ENCODE data around the gene SUPT6H. TPM values are rescaled to one million over a fixed set of nuclear protein-coding genes. Genes with fewer than 3 reads are reported as not detected.
A peak's percentile ranks its signal among the peaks of the same experiment; 100 is the strongest.

Gene SUPT6H
- total and polyA plus RNA-seq, 9 of the 15 experiments (the other 6 are each of a cell fraction or from before 2014, with no cell fraction given): 1.7 to 77.7 (median 49.2) TPM

- no peak for TF ChIP-seq WHSC1 (IDR thresholded peaks at IDR 0.05; ENCODE audit: low read length)
- peak; percentile 61; the same call in 1 of the 2 replicates for TF ChIP-seq ZBTB2 (IDR thresholded peaks at IDR 0.05)
- no peak for TF ChIP-seq KLF10 (CRISPR knock-in tag; IDR thresholded peaks at IDR 0.05)
- no peak for TF ChIP-seq MCM5 (IDR thresholded peaks at IDR 0.05; ENCODE audit: low read depth)
- TF ChIP-seq ZNF124 (CRISPR knock-in tag; IDR thresholded peaks at IDR 0.05): no peak
- no peak for TF ChIP-seq KAT2B (IDR thresholded peaks at IDR 0.05; ENCODE audit: low read depth, low read length)
- peak; percentile 58 for TF ChIP-seq KDM5B (IDR thresholded peaks at IDR 0.05; ENCODE audit: insufficient replicate concordance, low read depth, low read length)
- no peak for TF ChIP-seq XRCC3 (IDR thresholded peaks at IDR 0.05)
- no peak for TF ChIP-seq PML (IDR thresholded peaks at IDR 0.05; ENCODE audit: low read length)
- TF ChIP-seq ZNF551 (CRISPR knock-in tag; IDR thresholded peaks at IDR 0.05): no peak
- no peak for TF ChIP-seq MAFK (IDR thresholded peaks at IDR 0.05; ENCODE audit: low read length)
- no peak for TF ChIP-seq E4F1 (CRISPR knock-in tag; IDR thresholded peaks at IDR 0.05; ENCODE audit: borderline replicate concordance)
- TF ChIP-seq PHF8 (IDR thresholded peaks at IDR 0.05; ENCODE audit: borderline replicate concordance, low read length): peak; percentile 48; the same call in 1 of the 2 replicates
- TF ChIP-seq RNF2 (IDR thresholded peaks at IDR 0.05): no peak; the same call in 1 of the 2 replicates
- TF ChIP-seq E2F6 (IDR thresholded peaks at IDR 0.05; ENCODE audit: borderline replicate concordance in 1 of 2, extremely low read depth in 1 of 2, insufficient read depth in 1 of 2, insufficient read length in 1 of 2, low read depth in 1 of 2, low read length in 1 of 2, poor library complexity in 1 of 2, severe bottlenecking in 1 of 2): peak in 1 of 2 experiments; percentile 87
- TF ChIP-seq RB1 (IDR thresholded peaks at IDR 0.05; ENCODE audit: low read depth): no peak; the same call in 1 of the 2 replicates
- TF ChIP-seq CCNT2 (IDR thresholded peaks at IDR 0.05; ENCODE audit: borderline replicate concordance, extremely low read depth, insufficient read length, low read depth, low read length): peak; percentile 23
- TF ChIP-seq IRF2 (CRISPR knock-in tag; IDR thresholded peaks at IDR 0.05): no peak
- no peak for TF ChIP-seq ZNF695 (CRISPR knock-in tag; IDR thresholded peaks at IDR 0.05)
- peak; percentile 73 to 78 for TF ChIP-seq NRF1 (conservative IDR thresholded peaks at IDR 0.05 in 1 of 2, IDR thresholded peaks at IDR 0.05 in 1 of 2)
- peak; percentile 60; the same call in 1 of the 2 replicates for TF ChIP-seq CTBP1 (IDR thresholded peaks at IDR 0.05; ENCODE audit: borderline replicate concordance)
- TF ChIP-seq IRF1 (CRISPR knock-in tag; IDR thresholded peaks at IDR 0.05; ENCODE audit: borderline replicate concordance): no peak
- TF ChIP-seq CBX8 (IDR thresholded peaks at IDR 0.05; ENCODE audit: borderline replicate concordance, extremely low read depth, low read depth, low read length, poor library complexity, severe bottlenecking): no peak
Measured at GRCh38 chr17:28712032-28712704, 50.2 kb downstream of the SUPT6H start (continued).

Data from K562 (cell line).